GM21737 (cell line): ENCODE results near the gene SMAD5.

Source experiments
- ATAC-seq: cut with Tn5 transposase; IDR thresholded peaks from one replicate; pipeline ENCODE4 v1.9.1; 2021; ENCODE audit warnings: mild to moderate bottlenecking, moderate library complexity; ENCODE audit not compliant: unreplicated experiment

The SMAD5 gene

DNA sequence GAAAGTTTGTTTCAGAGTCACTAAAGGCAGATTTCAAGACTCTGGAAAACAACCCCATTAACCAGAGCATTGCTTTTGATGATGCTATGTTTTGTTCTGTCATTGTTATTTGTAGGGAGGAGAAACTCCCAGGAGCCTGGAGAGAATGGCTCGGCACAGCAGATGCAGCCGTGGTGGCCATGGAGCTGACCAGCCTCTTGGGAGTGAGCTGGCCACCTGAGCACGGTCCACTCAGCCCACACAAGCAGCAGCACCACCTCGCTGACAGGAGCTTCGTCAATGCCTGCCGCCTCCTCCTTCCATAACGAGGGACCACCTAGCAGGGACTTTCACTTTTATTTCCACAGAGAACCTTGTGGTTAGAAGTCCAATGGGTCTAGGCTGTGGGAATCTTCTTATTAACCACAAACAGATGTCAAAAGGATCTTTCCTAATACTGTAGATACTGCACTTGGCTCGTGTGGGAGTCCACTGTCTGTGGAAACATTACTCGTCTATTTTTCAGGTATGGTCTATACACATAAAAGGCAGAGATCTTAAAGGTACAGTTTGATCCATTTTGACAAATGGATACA lies 81.4 kb downstream of the SMAD5 start:
- ATAC-seq = no peak

DNA sequence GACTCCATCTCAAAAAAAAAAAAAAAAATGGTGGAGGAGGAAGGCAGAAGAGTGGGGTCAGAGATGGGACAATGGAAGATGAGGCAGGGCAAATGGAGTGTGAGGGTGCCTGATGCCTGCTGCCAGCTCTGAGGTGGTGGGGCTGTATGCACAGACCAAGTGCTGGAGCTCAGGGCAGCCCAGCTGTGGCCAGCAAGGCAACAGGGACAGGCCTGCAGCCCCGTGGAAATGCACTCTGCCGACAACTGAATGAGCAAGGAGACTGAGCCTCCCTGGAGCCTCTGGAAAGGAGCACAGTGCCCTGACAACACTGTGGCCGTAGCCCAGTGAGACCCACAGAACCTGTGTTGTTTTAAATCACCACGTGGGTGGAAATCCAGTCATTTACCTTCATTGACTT lies 83.2 kb downstream of the SMAD5 start:
- ATAC-seq = no peak

GRCh38 chr5:136216230-136216629 lies 83.6 kb downstream of the SMAD5 start:
- no peak for ATAC-seq

GRCh38 chr5:136221340-136221739 lies 88.7 kb downstream of the SMAD5 start:
- no peak for ATAC-seq

DNA sequence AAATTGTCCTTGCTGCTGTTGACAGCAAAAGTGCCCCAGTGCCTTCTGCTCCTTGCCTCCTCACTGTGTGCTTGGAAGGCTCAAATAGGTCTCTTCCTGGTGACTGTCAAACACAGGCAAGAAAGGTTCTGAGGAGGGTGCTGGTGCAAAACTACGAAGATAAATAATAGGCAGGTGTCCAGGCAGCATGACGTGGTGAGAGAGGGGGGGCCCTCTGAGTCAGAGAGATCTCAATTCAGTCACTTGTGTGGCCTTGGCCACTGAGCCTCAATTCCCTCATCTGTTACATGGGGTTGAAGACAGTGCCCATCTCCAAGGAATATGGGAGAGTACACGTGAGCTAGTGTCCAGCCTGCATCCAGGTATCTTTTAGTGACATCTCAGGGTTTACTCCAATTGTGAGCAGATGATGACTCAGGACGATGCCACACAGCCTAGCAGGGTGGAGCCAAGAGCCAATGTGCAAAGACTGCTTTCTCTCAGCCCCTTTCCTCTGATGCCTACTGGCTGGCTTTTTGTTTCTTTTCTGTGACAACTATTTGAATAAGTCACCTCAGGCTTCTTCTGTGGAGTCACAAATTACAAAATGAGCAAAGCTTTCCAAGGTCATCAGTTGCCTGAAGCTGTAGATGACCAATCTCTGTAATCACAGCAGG lies 90.1 kb downstream of the SMAD5 start:
- ATAC-seq = no peak

GRCh38 chr5:136225796-136226195 lies 93.2 kb downstream of the SMAD5 start:
- no peak for ATAC-seq

- ATAC-seq = no peak
These were observed 93.8 kb downstream of the SMAD5 start for GRCh38 chr5:136226401-136226800.

- no peak for ATAC-seq
These were observed 95.6 kb downstream of the SMAD5 start for GRCh38 chr5:136228136-136228757.

DNA sequence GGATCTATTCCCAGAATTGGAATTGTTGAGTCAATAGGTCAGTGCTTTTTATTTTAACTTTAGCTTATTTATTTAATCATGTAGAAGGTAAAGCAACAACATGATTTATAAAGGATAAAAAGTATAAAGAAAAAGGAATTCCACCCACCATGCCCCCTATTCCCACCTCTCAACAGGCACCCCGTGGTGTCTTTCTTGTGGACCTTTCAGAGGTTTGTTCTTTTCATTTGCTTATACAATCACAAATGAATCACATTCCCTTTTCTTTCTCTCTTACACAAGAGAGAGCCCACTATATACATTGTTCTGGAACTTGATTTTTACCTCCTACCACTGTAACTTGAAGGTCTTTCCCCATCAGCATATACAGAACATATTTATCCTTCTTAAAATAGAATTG lies 97.5 kb downstream of the SMAD5 start:
- no peak for ATAC-seq

DNA sequence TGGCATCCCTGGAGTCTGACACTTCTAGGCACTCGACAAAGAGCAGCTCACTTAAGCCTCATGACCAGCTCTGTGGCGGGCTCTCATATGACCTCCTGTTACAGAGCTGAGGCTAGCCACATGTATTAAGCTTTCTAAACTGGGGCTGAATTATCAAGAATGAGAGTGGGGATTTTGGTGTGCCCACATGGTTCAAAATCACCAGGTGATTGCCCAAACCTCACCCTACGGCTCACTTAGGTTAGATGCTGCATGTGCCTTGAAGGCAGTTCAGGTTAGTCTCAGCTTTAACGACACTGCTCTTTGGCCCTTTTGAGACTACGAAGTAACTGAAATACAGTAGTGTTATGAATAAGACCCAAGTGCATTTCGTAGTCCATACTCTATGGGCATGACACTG lies 99.7 kb downstream of the SMAD5 start:
- ATAC-seq = no peak
